SK-N-SH treated with all-trans-retinoic acid at 6 μM for 48 hours (cell line): ENCODE measurements around the gene MSRB3.
"Not testable (repeated sequence)": the region's sequence is repeated elsewhere in the genome, so short reads cannot be mapped to it uniquely, and the experiment has no call there.

Experiments
- ATAC-seq: fragments of 200-7000 bp; cut with Tn5 transposase; 3 replicates; pipeline ENCODE4 v1.9.1; 2020; ENCODE audit warnings: mild to moderate bottlenecking, moderate library complexity
- ARNTL ChIP-seq: fragments of 450-650 bp; formaldehyde crosslinking; IDR thresholded peaks from 2 replicates; pipeline ENCODE4 v1.5.0; 2020; ENCODE audit warnings: low read depth, mild to moderate bottlenecking, moderate library complexity, borderline replicate concordance
- BACH2 ChIP-seq: fragments of 250-450 bp; sonication (Bioruptor Pico); IDR thresholded peaks from 2 replicates; pipeline ENCODE4 v1.9.0; 2021; ENCODE audit warnings: mild to moderate bottlenecking, borderline replicate concordance
- CSDC2 ChIP-seq: fragments of 250-450 bp; sonication (Bioruptor Pico); IDR thresholded peaks from 2 replicates; pipeline ENCODE4 v1.5.0; 2020; ENCODE audit warnings: mild to moderate bottlenecking, moderate library complexity
- ESRRG ChIP-seq: fragments of 250-450 bp; sonication (Bioruptor Pico); IDR thresholded peaks from 2 replicates; pipeline ENCODE4 v1.6.1; 2021; ENCODE audit warnings: mild to moderate bottlenecking
- GLIS3 ChIP-seq: fragments of 250-450 bp; sonication (Bioruptor Pico); IDR thresholded peaks from 2 replicates; pipeline ENCODE4 v1.5.0; 2020; ENCODE audit warnings: mild to moderate bottlenecking, moderate library complexity
- PPARA ChIP-seq: fragments of 250-450 bp; sonication (Bioruptor Pico); IDR thresholded peaks from 2 replicates; pipeline ENCODE4 v1.5.0; 2020; ENCODE audit warnings: mild to moderate bottlenecking, borderline replicate concordance
- TCF4 ChIP-seq: fragments of 250-450 bp; sonication (Bioruptor Pico); IDR thresholded peaks from 2 replicates; pipeline ENCODE4 v1.8.0; 2021; ENCODE audit warnings: mild to moderate bottlenecking, moderate library complexity, borderline replicate concordance
- TOX ChIP-seq: fragments of 250-450 bp; sonication (Bioruptor Pico); IDR thresholded peaks from 2 replicates; pipeline ENCODE4 v1.8.0; 2021; ENCODE audit warnings: mild to moderate bottlenecking, moderate library complexity, borderline replicate concordance
- ZC3H10 ChIP-seq: fragments of 250-450 bp; sonication (Bioruptor Pico); IDR thresholded peaks from 2 replicates; pipeline ENCODE4 v1.5.1; 2021; ENCODE audit warnings: mild to moderate bottlenecking, moderate library complexity
- ZFP3 ChIP-seq: fragments of 250-450 bp; sonication (Bioruptor Pico); IDR thresholded peaks from 2 replicates; pipeline ENCODE4 v1.5.0; 2020; ENCODE audit warnings: mild to moderate bottlenecking, moderate library complexity
- ZFP30 ChIP-seq: fragments of 450-650 bp; formaldehyde crosslinking; IDR thresholded peaks from 2 replicates; pipeline ENCODE4 v1.5.0; 2022; ENCODE audit warnings: mild to moderate bottlenecking, moderate library complexity
- ZNF565 ChIP-seq: fragments of 450-650 bp; formaldehyde crosslinking; conservative IDR thresholded peaks from 2 replicates; pipeline ENCODE4 v1.5.0; 2020; ENCODE audit warnings: low read depth, mild to moderate bottlenecking, moderate library complexity
- ZNF70 ChIP-seq: fragments of 450-650 bp; formaldehyde crosslinking; IDR thresholded peaks from 2 replicates; pipeline ENCODE4 v1.5.0; 2020; ENCODE audit warnings: mild to moderate bottlenecking, moderate library complexity
- ZNF8 ChIP-seq: fragments of 450-650 bp; formaldehyde crosslinking; IDR thresholded peaks from 2 replicates; pipeline ENCODE4 v1.5.0; 2020; ENCODE audit warnings: mild to moderate bottlenecking, moderate library complexity
- TF ChIP-seq, protein P1 (sequence below): fragments of 250-450 bp; sonication (Bioruptor Pico); IDR thresholded peaks from 2 replicates; pipeline ENCODE4 v1.5.1; 2021; ENCODE audit warnings: mild to moderate bottlenecking, moderate library complexity
- TF ChIP-seq, protein P2 (sequence below): fragments of 250-450 bp; sonication (Bioruptor Pico); IDR thresholded peaks from 2 replicates; pipeline ENCODE4 v1.5.0; 2020; ENCODE audit warnings: mild to moderate bottlenecking, moderate library complexity
- TF ChIP-seq, protein P3 (sequence below): fragments of 250-450 bp; sonication (Bioruptor Pico); IDR thresholded peaks from 2 replicates; pipeline ENCODE4 v1.5.1; 2020; ENCODE audit warnings: low read depth, mild to moderate bottlenecking, moderate library complexity
- TF ChIP-seq, protein P4 (sequence below): fragments of 250-450 bp; sonication (Bioruptor Pico); IDR thresholded peaks from 2 replicates; pipeline ENCODE4 v1.8.0; 2020; ENCODE audit warnings: mild to moderate bottlenecking, moderate library complexity, borderline replicate concordance

MSRB3 gene

DNA sequence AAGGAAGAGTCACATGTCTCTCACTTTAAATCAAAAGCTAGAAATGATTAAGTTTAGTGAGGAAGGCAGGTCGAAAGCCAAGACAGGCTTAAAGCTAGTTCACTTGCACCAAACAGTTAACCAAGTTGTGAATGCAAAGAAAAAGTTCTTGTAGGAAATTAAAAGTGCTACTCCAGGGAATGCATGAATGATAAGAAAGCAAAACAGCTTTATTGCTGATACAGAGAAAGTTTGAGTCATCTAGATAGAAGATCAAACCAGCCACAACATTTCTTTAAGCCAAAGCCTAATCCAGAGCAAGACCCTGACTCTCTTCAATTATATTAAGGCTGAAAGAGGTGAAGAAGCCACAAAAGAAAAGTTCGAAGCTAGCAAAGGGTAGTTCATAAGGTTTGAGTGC, 193.6 kb downstream of the MSRB3 start (continued):
- TF ChIP-seq, protein P1, sequence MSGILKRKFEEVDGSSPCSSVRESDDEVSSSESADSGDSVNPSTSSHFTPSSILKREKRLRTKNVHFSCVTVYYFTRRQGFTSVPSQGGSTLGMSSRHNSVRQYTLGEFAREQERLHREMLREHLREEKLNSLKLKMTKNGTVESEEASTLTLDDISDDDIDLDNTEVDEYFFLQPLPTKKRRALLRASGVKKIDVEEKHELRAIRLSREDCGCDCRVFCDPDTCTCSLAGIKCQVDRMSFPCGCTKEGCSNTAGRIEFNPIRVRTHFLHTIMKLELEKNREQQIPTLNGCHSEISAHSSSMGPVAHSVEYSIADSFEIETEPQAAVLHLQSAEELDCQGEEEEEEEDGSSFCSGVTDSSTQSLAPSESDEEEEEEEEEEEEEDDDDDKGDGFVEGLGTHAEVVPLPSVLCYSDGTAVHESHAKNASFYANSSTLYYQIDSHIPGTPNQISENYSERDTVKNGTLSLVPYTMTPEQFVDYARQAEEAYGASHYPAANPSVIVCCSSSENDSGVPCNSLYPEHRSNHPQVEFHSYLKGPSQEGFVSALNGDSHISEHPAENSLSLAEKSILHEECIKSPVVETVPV (CRISPR knock-in tag), result no peak
- TF ChIP-seq GLIS3 (CRISPR knock-in tag) (no peak), BACH2 (no peak)

DNA sequence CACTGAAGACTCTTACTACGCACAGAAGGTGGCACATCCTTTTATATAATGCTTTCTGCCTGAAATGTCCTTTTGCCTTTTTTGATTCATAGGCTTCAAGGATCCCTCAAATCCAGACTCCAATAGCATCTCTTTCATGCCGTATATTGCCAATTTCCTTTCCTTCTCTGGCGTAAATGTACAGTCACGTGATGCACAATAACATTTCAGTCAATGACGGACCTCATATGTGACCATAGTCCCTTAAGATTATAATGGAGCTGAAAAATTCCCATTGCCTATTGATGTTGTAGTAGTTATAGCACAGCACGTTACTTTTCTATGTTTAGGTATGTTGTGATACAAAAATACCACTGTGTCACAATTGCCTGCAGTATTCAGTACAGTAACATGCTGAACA, 196.3 kb downstream of the MSRB3 start:
- no peak for TF ChIP-seq ZFP3 (CRISPR knock-in tag)
- TF ChIP-seq, protein P2, sequence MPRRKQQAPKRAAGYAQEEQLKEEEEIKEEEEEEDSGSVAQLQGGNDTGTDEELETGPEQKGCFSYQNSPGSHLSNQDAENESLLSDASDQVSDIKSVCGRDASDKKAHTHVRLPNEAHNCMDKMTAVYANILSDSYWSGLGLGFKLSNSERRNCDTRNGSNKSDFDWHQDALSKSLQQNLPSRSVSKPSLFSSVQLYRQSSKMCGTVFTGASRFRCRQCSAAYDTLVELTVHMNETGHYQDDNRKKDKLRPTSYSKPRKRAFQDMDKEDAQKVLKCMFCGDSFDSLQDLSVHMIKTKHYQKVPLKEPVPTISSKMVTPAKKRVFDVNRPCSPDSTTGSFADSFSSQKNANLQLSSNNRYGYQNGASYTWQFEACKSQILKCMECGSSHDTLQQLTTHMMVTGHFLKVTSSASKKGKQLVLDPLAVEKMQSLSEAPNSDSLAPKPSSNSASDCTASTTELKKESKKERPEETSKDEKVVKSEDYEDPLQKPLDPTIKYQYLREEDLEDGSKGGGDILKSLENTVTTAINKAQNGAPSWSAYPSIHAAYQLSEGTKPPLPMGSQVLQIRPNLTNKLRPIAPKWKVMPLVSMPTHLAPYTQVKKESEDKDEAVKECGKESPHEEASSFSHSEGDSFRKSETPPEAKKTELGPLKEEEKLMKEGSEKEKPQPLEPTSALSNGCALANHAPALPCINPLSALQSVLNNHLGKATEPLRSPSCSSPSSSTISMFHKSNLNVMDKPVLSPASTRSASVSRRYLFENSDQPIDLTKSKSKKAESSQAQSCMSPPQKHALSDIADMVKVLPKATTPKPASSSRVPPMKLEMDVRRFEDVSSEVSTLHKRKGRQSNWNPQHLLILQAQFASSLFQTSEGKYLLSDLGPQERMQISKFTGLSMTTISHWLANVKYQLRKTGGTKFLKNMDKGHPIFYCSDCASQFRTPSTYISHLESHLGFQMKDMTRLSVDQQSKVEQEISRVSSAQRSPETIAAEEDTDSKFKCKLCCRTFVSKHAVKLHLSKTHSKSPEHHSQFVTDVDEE (CRISPR knock-in tag), result no peak
- TF ChIP-seq ZFP30 (CRISPR knock-in tag), result no peak
- TF ChIP-seq ESRRG, result no peak
- TF ChIP-seq, protein P1 (CRISPR knock-in tag), result no peak
- no peak for TF ChIP-seq ZNF565 (CRISPR knock-in tag)
- TF ChIP-seq, protein P3, sequence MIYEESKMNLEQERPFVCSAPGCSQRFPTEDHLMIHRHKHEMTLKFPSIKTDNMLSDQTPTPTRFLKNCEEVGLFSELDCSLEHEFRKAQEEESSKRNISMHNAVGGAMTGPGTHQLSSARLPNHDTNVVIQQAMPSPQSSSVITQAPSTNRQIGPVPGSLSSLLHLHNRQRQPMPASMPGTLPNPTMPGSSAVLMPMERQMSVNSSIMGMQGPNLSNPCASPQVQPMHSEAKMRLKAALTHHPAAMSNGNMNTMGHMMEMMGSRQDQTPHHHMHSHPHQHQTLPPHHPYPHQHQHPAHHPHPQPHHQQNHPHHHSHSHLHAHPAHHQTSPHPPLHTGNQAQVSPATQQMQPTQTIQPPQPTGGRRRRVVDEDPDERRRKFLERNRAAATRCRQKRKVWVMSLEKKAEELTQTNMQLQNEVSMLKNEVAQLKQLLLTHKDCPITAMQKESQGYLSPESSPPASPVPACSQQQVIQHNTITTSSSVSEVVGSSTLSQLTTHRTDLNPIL (CRISPR knock-in tag), result no peak
- no peak for TF ChIP-seq PPARA (CRISPR knock-in tag)
- TF ChIP-seq ARNTL (CRISPR knock-in tag), result no peak
- ATAC-seq, result no peak

DNA sequence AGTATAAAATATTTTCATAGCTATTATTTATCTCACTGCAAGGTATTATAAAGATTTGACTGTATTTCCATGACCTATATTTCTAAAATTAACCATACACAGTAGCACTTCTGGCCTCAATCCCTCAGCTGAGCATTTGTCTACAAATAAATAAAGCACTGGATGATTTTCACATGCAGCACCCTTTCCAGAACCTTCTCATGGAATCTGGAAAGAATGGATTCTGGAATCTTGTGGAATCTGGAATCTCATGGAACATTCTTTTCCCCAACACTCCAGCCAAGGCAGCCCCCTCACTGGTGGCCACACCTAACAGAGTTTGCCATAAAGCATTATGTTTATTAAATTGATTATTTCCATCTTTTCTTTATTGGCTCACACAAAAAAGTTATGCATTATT, 199.2 kb downstream of the MSRB3 start:
- TF ChIP-seq ZNF565 (CRISPR knock-in tag), result no peak
- TF ChIP-seq ESRRG, result no peak
- no peak for ATAC-seq

DNA sequence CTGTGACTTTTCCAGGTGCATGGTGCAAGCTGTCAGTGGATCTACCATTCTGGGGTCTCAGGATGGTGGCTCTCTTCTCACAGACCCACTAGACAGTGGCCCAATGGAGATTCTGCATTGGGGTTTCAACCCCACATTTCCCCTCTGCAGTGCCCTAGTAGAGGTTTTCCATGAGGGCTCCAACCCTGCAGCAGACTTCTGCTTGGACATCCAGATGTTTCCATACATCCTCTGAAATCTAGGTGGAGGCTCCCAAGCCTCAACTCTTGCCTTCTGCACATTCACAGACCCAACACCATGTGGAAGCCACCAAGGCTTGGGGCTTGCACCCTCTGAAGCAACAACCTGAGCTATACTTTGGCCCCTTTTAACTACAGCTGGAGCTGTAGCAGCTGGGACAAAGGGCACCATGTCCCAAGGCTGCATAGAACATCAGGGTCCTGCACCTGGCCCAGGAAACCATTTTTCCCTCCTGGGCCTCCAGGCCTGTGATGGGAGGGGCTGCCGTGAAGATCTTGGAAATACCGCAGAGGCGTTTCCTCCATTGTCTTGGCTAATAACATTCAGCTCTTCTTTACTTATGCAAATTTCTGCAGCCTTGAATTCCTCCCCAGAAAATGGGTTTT, 205.5 kb downstream of the MSRB3 start:
- not testable (repeated sequence) for ATAC-seq

DNA sequence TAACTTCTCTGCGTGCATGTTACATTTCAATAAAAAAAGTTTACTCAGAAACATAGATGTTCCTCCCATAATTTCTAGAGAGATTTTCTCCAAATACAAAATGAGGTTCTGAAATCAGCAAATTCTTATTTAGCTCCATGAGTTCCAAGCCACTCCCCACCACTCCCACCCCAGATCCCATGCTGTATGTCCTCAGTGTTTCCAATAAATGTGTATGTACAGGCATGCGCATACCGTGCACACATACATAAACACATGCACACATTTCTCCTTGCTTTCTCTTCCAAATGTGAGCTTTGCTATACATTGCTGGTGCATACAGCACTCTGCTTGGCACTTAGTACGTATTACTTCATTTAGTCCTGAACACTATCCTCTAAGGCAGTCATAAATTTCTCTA, 209.7 kb downstream of the MSRB3 start:
- ATAC-seq, result no peak
- no peak for TF ChIP-seq ZC3H10
- TF ChIP-seq, protein P3 (CRISPR knock-in tag), result no peak
- no peak for TF ChIP-seq ZFP3 (CRISPR knock-in tag)
- TF ChIP-seq, protein P4, sequence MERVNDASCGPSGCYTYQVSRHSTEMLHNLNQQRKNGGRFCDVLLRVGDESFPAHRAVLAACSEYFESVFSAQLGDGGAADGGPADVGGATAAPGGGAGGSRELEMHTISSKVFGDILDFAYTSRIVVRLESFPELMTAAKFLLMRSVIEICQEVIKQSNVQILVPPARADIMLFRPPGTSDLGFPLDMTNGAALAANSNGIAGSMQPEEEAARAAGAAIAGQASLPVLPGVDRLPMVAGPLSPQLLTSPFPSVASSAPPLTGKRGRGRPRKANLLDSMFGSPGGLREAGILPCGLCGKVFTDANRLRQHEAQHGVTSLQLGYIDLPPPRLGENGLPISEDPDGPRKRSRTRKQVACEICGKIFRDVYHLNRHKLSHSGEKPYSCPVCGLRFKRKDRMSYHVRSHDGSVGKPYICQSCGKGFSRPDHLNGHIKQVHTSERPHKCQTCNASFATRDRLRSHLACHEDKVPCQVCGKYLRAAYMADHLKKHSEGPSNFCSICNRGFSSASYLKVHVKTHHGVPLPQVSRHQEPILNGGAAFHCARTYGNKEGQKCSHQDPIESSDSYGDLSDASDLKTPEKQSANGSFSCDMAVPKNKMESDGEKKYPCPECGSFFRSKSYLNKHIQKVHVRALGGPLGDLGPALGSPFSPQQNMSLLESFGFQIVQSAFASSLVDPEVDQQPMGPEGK, result no peak
- no peak for TF ChIP-seq ZNF8 (CRISPR knock-in tag)
- TF ChIP-seq, protein P1 (CRISPR knock-in tag), result no peak
- TF ChIP-seq PPARA (CRISPR knock-in tag), result no peak
- TF ChIP-seq ZNF565 (CRISPR knock-in tag), result no peak
- no peak for TF ChIP-seq GLIS3 (CRISPR knock-in tag)
- TF ChIP-seq, protein P2 (CRISPR knock-in tag), result no peak
- TF ChIP-seq TOX (CRISPR knock-in tag), result no peak
- TF ChIP-seq ZNF70, result no peak
- TF ChIP-seq BACH2, result no peak
- TF ChIP-seq CSDC2 (CRISPR knock-in tag), result no peak
- no peak for TF ChIP-seq TCF4
